Lung (tissue), 12 donors: Measurements from ENCODE around the gene EIF2S2. TPM values are rescaled to one million over a fixed set of nuclear protein-coding genes. Genes with fewer than 3 reads are reported as not detected.
"Not testable (repeated sequence)": the region's sequence is repeated elsewhere in the genome, so short reads cannot be mapped to it uniquely, and the experiment has no call there.

Experiments used
- ATAC-seq: fragments of 200-7000 bp; cut with Tn5 transposase; one replicate; pipeline ENCODE4 v1.9.1; 2020; ENCODE audit warnings: moderate number of reproducible peaks; ENCODE audit not compliant: insufficient read depth, low FRiP score
- DNase-seq, 3 donors: peaks; one replicate each; pipeline ENCODE4 v3.0.0-alpha.2; 2013 to 2017
- H3K27ac ChIP-seq, 2 donors: one replicate each; pipeline ENCODE4 v1.5.1; 2013; ENCODE audit warnings: mild to moderate bottlenecking in 2 of 2, moderate library complexity in 2 of 2, control low read depth in 1 of 2, inconsistent platforms in 1 of 2, low read depth in 1 of 2, low read length in 1 of 2
- H3K27me3 ChIP-seq, 3 donors: one replicate each; pipeline ENCODE4 v1.5.1; 2013; ENCODE audit warnings: low read length in 2 of 3; ENCODE audit not compliant: control insufficient read depth in 3 of 3, insufficient read depth in 3 of 3
- H3K36me3 ChIP-seq, 4 donors: one replicate each; pipeline ENCODE4 v1.5.1; 2013; ENCODE audit warnings: low read length in 4 of 4, mild to moderate bottlenecking in 1 of 4, moderate library complexity in 1 of 4; ENCODE audit not compliant: control insufficient read depth in 4 of 4, insufficient read depth in 4 of 4
- H3K4me1 ChIP-seq, 5 donors: one replicate each; pipeline ENCODE4 v1.5.1; 2013; ENCODE audit warnings: low read length in 5 of 5, mild to moderate bottlenecking in 2 of 5, moderate library complexity in 1 of 5; ENCODE audit not compliant: control insufficient read depth in 5 of 5, insufficient read depth in 5 of 5
- H3K4me3 ChIP-seq: one replicate; pipeline ENCODE4 v1.5.1; 2013; ENCODE audit warnings: mild to moderate bottlenecking, control low read depth, moderate library complexity
- H3K9ac ChIP-seq, 2 donors: one replicate each; pipeline ENCODE4 v1.5.1; 2013; ENCODE audit warnings: low read length in 2 of 2, control low read depth in 1 of 2; ENCODE audit not compliant: insufficient read depth in 1 of 2
- H3K9me3 ChIP-seq, 4 donors: one replicate each; pipeline ENCODE4 v1.5.1; 2013; ENCODE audit warnings: low read length in 3 of 4, mild to moderate bottlenecking in 1 of 4, moderate library complexity in 1 of 4; ENCODE audit not compliant: control insufficient read depth in 4 of 4, insufficient read depth in 3 of 4
- CTCF ChIP-seq: IDR thresholded peaks from 2 replicates; pipeline ENCODE4 v1.5.1; 2012; ENCODE audit warnings: mild to moderate bottlenecking; ENCODE audit errors: control extremely low read depth, extremely low read depth
- WGBS, 2 donors: extraction: QIAGEN DNeasy Blood & Tissue Kit; methylation state at CpG; one replicate each; pipeline ENCODE4 v1.1.7; 2013; 5-methylcytosine and 5-hydroxymethylcytosine counted together
- polyA plus RNA-seq, 2 donors: library from polyadenylated mRNA; stranded (reverse); fragments of 200-250 nt; gene quantifications; one replicate each; pipeline ENCODE4 v1.2.1, GENCODE V29; 2013
- total RNA-seq, 2 donors: library from RNA; depleted of rRNA in 1 of 2; stranded (reverse); fragments of >200 nt in 1 of 2; gene quantifications; one replicate each; pipeline ENCODE4 v1.2.1, GENCODE V29; 2014 to 2021
- donor health status: control.
- donor health status: control.
- donor health status: Bipolar disorder and iron deficiency.
- donor health status: healthy.
- donor health status: DM: yes; HTN: yes; CAD: no.

Gene EIF2S2
- total and polyA plus RNA-seq, 4 donors: 37.5 to 69.7 (median 52.1) TPM

DNA sequence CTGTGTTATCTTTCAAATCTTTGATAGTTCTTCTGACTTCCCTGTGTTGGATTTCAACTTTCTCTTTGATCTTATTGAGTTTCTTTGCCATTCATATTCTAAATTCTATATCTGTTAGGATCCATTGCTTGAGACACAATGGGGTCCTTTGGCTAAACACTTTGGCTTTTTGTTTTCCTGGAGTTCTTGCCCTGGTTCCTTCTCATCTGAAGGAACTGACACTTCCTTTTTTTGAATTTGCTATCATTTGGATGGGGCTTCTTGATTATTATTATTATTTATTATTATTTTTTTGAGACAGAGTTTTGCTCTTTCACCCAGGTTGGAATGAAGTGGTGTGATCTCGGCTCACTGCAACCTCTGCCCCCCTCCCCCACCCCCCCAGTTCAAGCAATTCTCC is 30.1 kb upstream of the EIF2S2 start:
- TF ChIP-seq CTCF: no peak
- ATAC-seq: no peak
- WGBS, 2 donors: 81 to 87% methylated on average over 1 of the region's 1 CpG
- no peaks in the 10 kb centered on the region for H3K9me3 ChIP-seq
- H3K4me3 ChIP-seq: no peak overlapping the region
- H3K27ac ChIP-seq: no peak overlapping the region
- H3K36me3 ChIP-seq: no peaks in the 10 kb centered on the region
- no peaks in the 10 kb centered on the region for H3K4me1 ChIP-seq
- no peak overlapping the region for H3K9ac ChIP-seq
- no peak for DNase-seq
- H3K27me3 ChIP-seq: no peaks in the 10 kb centered on the region

DNA sequence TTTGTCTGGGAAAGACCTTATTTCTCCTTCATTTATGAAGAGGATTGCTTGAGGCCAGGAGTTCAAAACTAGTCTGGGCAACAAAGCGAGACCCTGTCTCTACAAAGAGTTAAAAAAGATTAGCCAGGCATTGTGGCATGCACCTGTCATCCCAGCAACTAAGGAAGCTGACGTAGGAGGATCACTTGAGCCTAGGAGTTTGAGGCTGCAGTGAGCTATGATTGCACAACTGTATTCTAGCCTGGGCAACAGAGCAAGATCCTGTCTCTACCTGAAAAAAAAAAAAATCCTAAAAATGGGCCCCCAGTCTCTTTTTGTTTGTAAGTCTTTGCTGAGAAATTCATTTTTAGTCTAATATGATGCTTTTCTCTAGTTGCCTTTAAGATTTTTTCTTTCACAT is 29.2 kb upstream of the EIF2S2 start:
- Histone ChIP-seq H3K9me3 (no peaks in the 10 kb centered on the region), H3K27ac (no peak overlapping the region), H3K4me3 (no peak overlapping the region), H3K4me1 (no peaks in the 10 kb centered on the region), H3K36me3 (no peaks in the 10 kb centered on the region), H3K27me3 (no peaks in the 10 kb centered on the region), H3K9ac (no peak overlapping the region)
- DNase-seq: no peak
- ATAC-seq: no peak
- 65 to 72% methylated on average over 2 of the region's 2 CpGs for WGBS, 2 donors
- no peak for TF ChIP-seq CTCF

GRCh38 chr20:34135525-34136275 is 23.7 kb upstream of the EIF2S2 start:
- not testable (repeated sequence) for H3K36me3 ChIP-seq, ATAC-seq, H3K4me3 ChIP-seq, H3K27ac ChIP-seq, H3K9me3 ChIP-seq, H3K27me3 ChIP-seq, H3K9ac ChIP-seq, DNase-seq, H3K4me1 ChIP-seq
- 84 to 85% methylated on average over 11 of the region's 11 CpGs for WGBS, 2 donors

GRCh38 chr20:34133365-34133860 is 21.4 kb upstream of the EIF2S2 start:
- H3K27me3 ChIP-seq, H3K27ac ChIP-seq, ATAC-seq, H3K36me3 ChIP-seq, H3K4me1 ChIP-seq, DNase-seq, H3K9ac ChIP-seq, H3K4me3 ChIP-seq, H3K9me3 ChIP-seq: not testable (repeated sequence)
- WGBS, 2 donors: 52 to 61% methylated on average over 4 of the region's 4 CpGs

GRCh38 chr20:34132943-34133342 is 20.9 kb upstream of the EIF2S2 start:
- not testable (repeated sequence) for H3K36me3 ChIP-seq, H3K27me3 ChIP-seq, H3K9ac ChIP-seq, H3K4me1 ChIP-seq, H3K9me3 ChIP-seq, H3K4me3 ChIP-seq, ATAC-seq, H3K27ac ChIP-seq, DNase-seq
- 25 to 86% methylated on average over 9 to 21 of the region's 21 CpGs for WGBS, 2 donors

GRCh38 chr20:34132491-34132890 is 20.4 kb upstream of the EIF2S2 start:
- not testable (repeated sequence) for H3K4me3 ChIP-seq, H3K9ac ChIP-seq, DNase-seq, H3K27me3 ChIP-seq, H3K27ac ChIP-seq, ATAC-seq, H3K9me3 ChIP-seq, H3K4me1 ChIP-seq, H3K36me3 ChIP-seq
- WGBS, 2 donors: 83 to 96% methylated on average over 13 to 24 of the region's 26 CpGs
